H1 (cell line): ENCODE data around the gene MMP19. TPM values are rescaled to one million over a fixed set of nuclear protein-coding genes. Genes with fewer than 3 reads are reported as not detected.

Experiments
- CTCF ChIA-PET: fragments of 300-600 bp; sonication (Branson Sonifier 250); formaldehyde crosslinking; loops from one replicate; lab custom pipeline; 2021; ENCODE audit not compliant: partially characterized antibody; lab: Charles Lee
- POLR2A ChIA-PET: fragments of 300-600 bp; sonication (Branson Sonifier 250); formaldehyde crosslinking; loops from one replicate; lab custom pipeline; 2021; ENCODE audit warnings: inconsistent platforms; ENCODE audit not compliant: partially characterized antibody; lab: Charles Lee
- DNase-seq, 2 experiments: peaks; one replicate each; pipeline versions ENCODE4 v3.0.0 to v3.0.0-alpha.2; 2010 to 2022; ENCODE audit warnings: low spot score in 2 of 2, low read depth in 1 of 2, mixed read lengths in 1 of 2
- FAIRE-seq: peaks from 2 replicates; lab custom pipeline; 2011; peaks lifted over from hg19 to GRCh38; lab: Jason Lieb, UNC
- H2AFZ ChIP-seq: 2 replicates; pipeline ENCODE4 v1.8.1; 2012; ENCODE audit warnings: low read length, inconsistent platforms
- H2AK5ac ChIP-seq: 2 replicates; pipeline ENCODE4 v1.6.1; 2013; ENCODE audit warnings: low read depth, low read length
- H2BK120ac ChIP-seq: replicated peaks from 2 replicates; pipeline ENCODE3; 2013; ENCODE audit warnings: low read depth, low read length, inconsistent platforms
- H2BK12ac ChIP-seq: 2 replicates; pipeline ENCODE4 v1.6.1; 2013; ENCODE audit warnings: low read depth, low read length
- H2BK15ac ChIP-seq: 2 replicates; pipeline ENCODE4 v1.6.1; 2013; ENCODE audit warnings: low read length
- H2BK20ac ChIP-seq: 2 replicates; pipeline ENCODE4 v1.6.1; 2013; ENCODE audit warnings: low read length
- H2BK5ac ChIP-seq: 2 replicates; pipeline ENCODE4 v1.6.1; 2013; ENCODE audit warnings: low read depth, low read length
- H3K14ac ChIP-seq: 2 replicates; pipeline ENCODE4 v1.6.1; 2013; ENCODE audit warnings: inconsistent platforms; ENCODE audit not compliant: insufficient read length
- H3K18ac ChIP-seq: 2 replicates; pipeline ENCODE4 v1.6.1; 2013; ENCODE audit warnings: low read length; ENCODE audit errors: extremely low read depth
- H3K23ac ChIP-seq: 2 replicates; pipeline ENCODE4 v1.6.1; 2013; ENCODE audit warnings: inconsistent platforms; ENCODE audit not compliant: insufficient read length
- H3K23me2 ChIP-seq: 2 replicates; pipeline ENCODE4 v1.6.1; 2013; ENCODE audit warnings: low read depth, low read length
- H3K27ac ChIP-seq: 2 replicates; pipeline ENCODE4 v1.6.1; 2011; ENCODE audit warnings: low read depth, low read length, inconsistent platforms
- H3K27me3 ChIP-seq, 4 experiments: replicated peaks in 1 of 4; 1 replicate in 1 of 4; 2 replicates in 3 of 4; pipeline versions ENCODE4 v1.6.1 to v1.8.1; 2011 to 2013; ENCODE audit warnings: low read length in 3 of 4, mild to moderate bottlenecking in 3 of 4, inconsistent platforms in 2 of 4, mixed read lengths in 2 of 4, moderate library complexity in 1 of 4; ENCODE audit not compliant: control insufficient read depth in 3 of 4, insufficient read depth in 3 of 4; ENCODE audit errors: extremely low read depth in 1 of 4
- H3K36me3 ChIP-seq, 4 experiments: 2 replicates each; pipeline versions ENCODE4 v1.6.1 to v1.8.1; 2011 to 2013; ENCODE audit warnings: mild to moderate bottlenecking in 4 of 4, low read length in 3 of 4, moderate library complexity in 2 of 4, control low read depth in 1 of 4, inconsistent platforms in 1 of 4; ENCODE audit not compliant: insufficient read depth in 4 of 4, control insufficient read depth in 2 of 4
- H3K4ac ChIP-seq: replicated peaks from 2 replicates; pipeline ENCODE3; 2013; ENCODE audit warnings: low read length, low read depth, mixed read lengths, inconsistent platforms; ENCODE audit not compliant: insufficient read length
- H3K4me1 ChIP-seq, 4 experiments: replicated peaks in 1 of 4; 1 replicate in 1 of 4; 2 replicates in 3 of 4; pipeline versions ENCODE4 v1.6.1 to v1.8.1; 2011 to 2013; ENCODE audit warnings: low read length in 3 of 4, inconsistent platforms in 2 of 4, mixed read lengths in 1 of 4; ENCODE audit not compliant: insufficient read depth in 4 of 4, control insufficient read depth in 3 of 4
- H3K4me2 ChIP-seq, 2 experiments: 2 replicates each; pipeline versions ENCODE4 v1.6.1 to v1.8.1; 2011 to 2013; ENCODE audit warnings: low read depth in 2 of 2, low read length in 2 of 2, control low read depth in 1 of 2, inconsistent platforms in 1 of 2, mild to moderate bottlenecking in 1 of 2; ENCODE audit not compliant: insufficient read depth in 1 of 2
- H3K4me3 ChIP-seq, 4 experiments: fragments of 200-600, 300-600 bp in 1 of 4; sonication (generic), shearing (Covaris generic), sonication (Bioruptor Twin) in 1 of 4; 2 replicates each; pipeline versions ENCODE4 v1.5.1 to v1.8.1; 2011 to 2016; ENCODE audit warnings: low read length in 4 of 4, low read depth in 3 of 4, control low read depth in 2 of 4, inconsistent platforms in 2 of 4, mild to moderate bottlenecking in 2 of 4, mixed read lengths in 1 of 4, moderate library complexity in 1 of 4; ENCODE audit not compliant: insufficient read depth in 2 of 4; ENCODE audit errors: extremely low read depth in 1 of 4
- H3K56ac ChIP-seq: replicated peaks from 2 replicates; pipeline ENCODE3; 2013; ENCODE audit warnings: low read depth, mild to moderate bottlenecking, mixed read lengths, low read length, inconsistent platforms; ENCODE audit not compliant: insufficient read length
- H3K79me1 ChIP-seq: 2 replicates; pipeline ENCODE4 v1.6.1; 2013; ENCODE audit warnings: low read depth, low read length, control low read depth
- H3K79me2 ChIP-seq, 2 experiments: 2 replicates each; pipeline versions ENCODE4 v1.6.1 to v1.8.1; 2012 to 2013; ENCODE audit warnings: low read length in 2 of 2, mild to moderate bottlenecking in 2 of 2, inconsistent platforms in 1 of 2; ENCODE audit not compliant: insufficient read depth in 2 of 2, control insufficient read depth in 1 of 2
- H3K9ac ChIP-seq, 4 experiments: replicated peaks in 1 of 4; 1 replicate in 1 of 4; 2 replicates in 3 of 4; pipeline versions ENCODE4 v1.6.1 to v1.8.1; 2011 to 2013; ENCODE audit warnings: low read depth in 3 of 4, low read length in 3 of 4, control low read depth in 2 of 4, mild to moderate bottlenecking in 2 of 4, moderate library complexity in 2 of 4, inconsistent platforms in 1 of 4; ENCODE audit errors: extremely low read depth in 1 of 4
- H3K9me3 ChIP-seq, 2 experiments: 2 replicates each; pipeline versions ENCODE4 v1.6.1 to v1.8.1; 2012 to 2013; ENCODE audit warnings: mild to moderate bottlenecking in 2 of 2, moderate library complexity in 2 of 2, control low read depth in 1 of 2, inconsistent platforms in 1 of 2, low read depth in 1 of 2, low read length in 1 of 2, mixed read lengths in 1 of 2; ENCODE audit not compliant: insufficient read depth in 2 of 2
- H4K20me1 ChIP-seq, 2 experiments: replicated peaks in 1 of 2; 2 replicates each; pipeline versions ENCODE3 to v1.8.1; 2011 to 2013; ENCODE audit warnings: inconsistent platforms in 2 of 2, low read length in 2 of 2, mild to moderate bottlenecking in 1 of 2; ENCODE audit not compliant: insufficient read depth in 2 of 2, control insufficient read depth in 1 of 2
- H4K5ac ChIP-seq: 2 replicates; pipeline ENCODE4 v1.6.1; 2013; ENCODE audit warnings: low read length, low read depth, mixed read lengths, inconsistent platforms; ENCODE audit not compliant: insufficient read length
- H4K8ac ChIP-seq: 2 replicates; pipeline ENCODE4 v1.8.0; 2013; ENCODE audit warnings: mild to moderate bottlenecking, moderate library complexity, low read length, inconsistent platforms; ENCODE audit not compliant: insufficient read depth; ENCODE audit errors: extremely low read depth
- H4K91ac ChIP-seq: replicated peaks from 2 replicates; pipeline ENCODE3; 2013; ENCODE audit warnings: low read length, mixed read lengths, inconsistent platforms; ENCODE audit not compliant: insufficient read length
- HDAC2 ChIP-seq, 2 experiments: fragments of 300-600 bp in 1 of 2; sonication (generic) in 1 of 2; IDR thresholded peaks; 2 replicates each; pipeline ENCODE4 v1.6.1; 2011 to 2012; ENCODE audit warnings: low read depth in 2 of 2, low read length in 2 of 2, mild to moderate bottlenecking in 2 of 2, moderate library complexity in 2 of 2, borderline replicate concordance in 1 of 2, inconsistent platforms in 1 of 2
- TAF1 ChIP-seq: IDR thresholded peaks from 2 replicates; pipeline ENCODE4 v1.6.1; 2011; ENCODE audit warnings: mild to moderate bottlenecking, low read depth, low read length
- polyA plus RNA-seq, 7 experiments: library from polyadenylated mRNA; depleted of rRNA in 3 of 7; stranded (reverse) in 5 of 7; unstranded in 2 of 7; fragments of >200 nt in 5 of 7; fragments of 200-250 nt in 2 of 7; gene quantifications; 1 replicate in 5 of 7; 2 replicates in 1 of 7; 4 replicates in 1 of 7; pipeline versions ENCODE4 v1.2.1 to v1.2.3, GENCODE V29; 2011 to 2013; ENCODE audit warnings: missing spikeins in 2 of 7, mixed read lengths in 2 of 7
- total RNA-seq: library from RNA; stranded (reverse); fragmentation: NEBNext Ultra II Directional; extraction: Animal tissue kit (Norgen Biotek cat#: 25700); gene quantifications from 2 replicates; pipeline ENCODE4 v1.2.1, GENCODE V29; 2021

Gene MMP19
- total and polyA plus RNA-seq, 2 of the 8 experiments (the other 6 are each of a cell fraction or from before 2014, with no cell fraction given) = 2.7 to 3.3 TPM

DNA sequence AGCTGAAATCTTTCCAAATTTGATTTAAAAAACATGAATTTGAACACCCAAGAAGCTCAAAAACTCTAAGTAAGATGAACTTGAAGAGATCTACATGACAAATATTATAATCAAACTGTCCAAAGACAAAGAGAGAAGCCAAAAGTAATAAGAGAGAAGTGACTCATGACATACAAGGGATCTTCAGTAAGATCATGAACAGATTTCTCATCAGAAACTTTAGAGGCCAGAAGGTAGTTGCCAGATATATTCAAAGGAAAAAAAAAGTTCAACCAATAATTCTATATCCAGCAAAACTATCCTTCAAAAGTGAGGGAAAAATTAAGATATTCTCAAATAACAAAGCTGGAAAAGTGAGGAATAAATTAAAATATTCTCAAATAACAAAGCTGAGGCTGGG is 35.1 kb upstream of the MMP19 start:
- ChIA-PET CTCF (interaction anchor here (0.8 to 1.6 kb wide), 5 partner anchors 31 to 118 kb away, joined by 3 to 4 read pairs (median 3); no protein-coding TSS in a partner anchor), POLR2A (interaction anchor here (1.3 kb wide), 2 partner anchors 11 to 30 kb away, joined by 3 to 4 read pairs; no protein-coding TSS in a partner anchor)
- Histone ChIP-seq H3K23me2 (no peaks in the 10 kb centered on the region), H2BK12ac (no peak overlapping the region), H3K14ac (no peak overlapping the region), H3K79me1 (no peaks in the 10 kb centered on the region), H2AFZ (no peak overlapping the region), H3K27me3 (no peaks in the 10 kb centered on the region), H3K4me2 (no peak overlapping the region), H4K8ac (no peak overlapping the region), H2AK5ac (no peak overlapping the region), H3K4ac (no peak overlapping the region), H3K23ac (no peak overlapping the region), H3K9ac (no peak overlapping the region), H3K27ac (no peak overlapping the region), H2BK15ac (no peak overlapping the region), H2BK120ac (no peak overlapping the region), H3K4me3 (no peak overlapping the region), H3K79me2 (no peaks in the 10 kb centered on the region), H4K91ac (no peak overlapping the region), H3K9me3 (no peaks in the 10 kb centered on the region; a peak in 1 of 4 replicates), H3K36me3 (no peaks in the 10 kb centered on the region), H2BK5ac (no peak overlapping the region), H3K56ac (no peak overlapping the region), H3K4me1 (peaks cover 0 to 4% (median 3%) of the 10 kb centered on the region in 4 experiments; a peak in 4 of 7 replicates), H2BK20ac (no peak overlapping the region), H3K18ac (no peak overlapping the region), H4K20me1 (no peaks in the 10 kb centered on the region), H4K5ac (no peak overlapping the region)
- FAIRE-seq (no peak), DNase-seq (no peak)
- no peak for TF ChIP-seq HDAC2 (IDR thresholded peaks at IDR 0.05; ENCODE audit: borderline replicate concordance in 1 of 2, low read depth in 2 of 2, low read length in 2 of 2)
- TF ChIP-seq TAF1 = no peak
